Heart right ventricle (tissue), 16 donors: Measurements from ENCODE around the gene GUCA1C. TPM values are rescaled to one million over a fixed set of nuclear protein-coding genes. Genes with fewer than 3 reads are reported as not detected.

Source experiments
- ATAC-seq, 8 donors: fragments of 200-7000 bp; cut with Tn5 transposase; one replicate each; pipeline ENCODE4 v1.9.1; 2020; ENCODE audit warnings: mild to moderate bottlenecking in 8 of 8, moderate library complexity in 8 of 8, moderate number of reproducible peaks in 1 of 8
- DNase-seq, 2 donors: peaks; one replicate each; pipeline ENCODE4 v3.0.0-alpha.2; 2020
- H3K27ac ChIP-seq, 10 donors: fragments of 200-600 bp; sonication (generic) in 2 of 10; one replicate each; pipeline versions ENCODE4 v1.5.0 to v1.8.0; 2020 to 2022; ENCODE audit warnings: mild to moderate bottlenecking in 3 of 10
- H3K27me3 ChIP-seq, 7 donors: fragments of 200-600 bp; one replicate each; pipeline ENCODE4 v1.8.0; 2021 to 2022; ENCODE audit warnings: mild to moderate bottlenecking in 2 of 7
- H3K36me3 ChIP-seq, 9 donors: fragments of 200-600 bp; sonication (generic) in 1 of 9; one replicate each; pipeline versions ENCODE4 v1.5.0 to v1.8.0; 2020 to 2022; ENCODE audit warnings: mild to moderate bottlenecking in 2 of 9
- H3K4me1 ChIP-seq, 9 donors: fragments of 200-600 bp; sonication (generic) in 1 of 9; one replicate each; pipeline versions ENCODE4 v1.5.0 to v1.8.0; 2020 to 2022; ENCODE audit warnings: mild to moderate bottlenecking in 4 of 9
- H3K4me3 ChIP-seq, 10 donors: fragments of 200-600 bp; sonication (generic) in 2 of 10; one replicate each; pipeline versions ENCODE4 v1.5.0 to v1.8.0; 2020 to 2022; ENCODE audit warnings: mild to moderate bottlenecking in 7 of 10, moderate library complexity in 2 of 10
- H3K9me3 ChIP-seq, 11 donors: fragments of 200-600 bp in 10 of 11; sonication (generic) in 2 of 11; one replicate each; pipeline versions ENCODE4 v1.5.0 to v1.8.0; 2013 to 2022; ENCODE audit warnings: mild to moderate bottlenecking in 2 of 11, control low read depth in 1 of 11, moderate library complexity in 1 of 11
- CTCF ChIP-seq, 9 donors: fragments of 200-600 bp; sonication (generic) in 2 of 9; IDR thresholded peaks; one replicate each; pipeline versions ENCODE4 v1.5.0 to v1.8.0; 2021 to 2022; ENCODE audit warnings: antibody characterized with exemption in 9 of 9, mild to moderate bottlenecking in 5 of 9, moderate library complexity in 1 of 9
- WGBS, 2 donors: extraction: QIAGEN DNeasy Blood & Tissue Kit; methylation state at CpG; one replicate each; pipeline ENCODE4 v1.1.7; 2013; ENCODE audit warnings: inconsistent platforms in 1 of 2; 5-methylcytosine and 5-hydroxymethylcytosine counted together
- intact Hi-C, 10 donors: fragments of 100-400 bp; cut with DNase I; formaldehyde crosslinking; loops; one replicate each; pipeline versions ENCODE4 v1.11.1 to v1.14.2; 2022
- long read RNA-seq, 3 donors: library from polyadenylated mRNA; unstranded; transcript quantifications; one replicate each; pipeline ENCODE4 v2.0.0, GENCODE V29; 2020 to 2021
- polyA plus RNA-seq, 2 donors: library from polyadenylated mRNA; stranded (reverse); fragments of 200-250 nt; gene quantifications; one replicate each; pipeline ENCODE4 v1.2.3, GENCODE V29; 2013
- total RNA-seq, 10 donors: library from RNA; stranded (reverse); fragmentation: NEBNext Ultra II Directional in 3 of 10; extraction: Animal tissue kit (Norgen Biotek cat#: 25700) in 3 of 10; gene quantifications; one replicate each; pipeline versions ENCODE4 v1.2.1 to v1.2.4, GENCODE V29; 2021 to 2023
- donor health status: Arrhythmogenic right ventricular cardiomyopathy.
- donor health status: ischemic (EF 13 %, LVEDD 7.1; RV severe dilation, severe dysfunction).
- donor health status: healthy with polysubstance abuse.
- donor health status: DM: no; HTN: yes; CAD: no.
- donor health status: DM: no; HTN: no; CAD: no.
- donor health status: ischemic (EF 25% LVEDD 6.9; RV normal size, moderate dysfunction).
- donor health status: ischemic (EF 25% LVEDD 5.7; RV mildly dilated, moderate dysfunction).
- donor health status: healthy.
- donor health status: DM: yes; HTN: yes; CAD: no.
- donor health status: Ischemic cardiomyopathy.
- donor health status: ischemic (EF 35%, LVEDD 5.7; RV mildly dilated, moderate dysfunction).
- donor health status: nonischemic (EF 11% LVEDD 7.7; RV severe dilation, severe dysfunction).
- donor health status: DM: yes; HTN: yes; CAD: no.
- donor health status: PGD.
- donor health status: ischemic (EF 29% LVEDD 5.4; RV normal size, mild dysfunction).
- donor health status: nonischemic (EF 23%, LVEDD 6.1; RV moderate dilation, normal function).

Gene GUCA1C
- 10 to 100 TPM in 1 of 10 donors, 1 to 10 TPM in 6, under 1 TPM in 1, not detected in 2; 0.56 to 10.7 (median 4.6) TPM for total RNA-seq
- not detected for polyA plus RNA-seq
- long read RNA-seq, donor 1 = 0 reads
- long read RNA-seq, donor 2 = 0 reads
- long read RNA-seq, donor 3 = 0 reads

GRCh38 chr3:108953700-108954099 lies at the start of gene GUCA1C:
Gene GUCA1C, minus strand, starts transcription at chr3:108953879. Its CDS starts 117 bp downstream, at chr3:108953762.
- Histone ChIP-seq H3K36me3 (no peaks in the 10 kb centered on the region), H3K27ac (no peak within 1 kb of the TSS), H3K4me1 (no peaks in the 10 kb centered on the region), H3K27me3 (no peaks in the 10 kb centered on the region), H3K9me3 (no peaks in the 10 kb centered on the region), H3K4me3 (no peak within 1 kb of the TSS)
- intact Hi-C loops = no loop called here
- ATAC-seq (peak in 2 of 8 donors; percentile 23 to 42), DNase-seq (no peak)
- TF ChIP-seq CTCF (IDR thresholded peaks at IDR 0.05) = no peak
- WGBS, 2 donors = 79 to 89% methylated on average over 1 of the region's 1 CpG

GRCh38 chr3:108998436-108998835 lies 44.8 kb upstream of the GUCA1C start:
- DNase-seq = no peak
- TF ChIP-seq CTCF (IDR thresholded peaks at IDR 0.05) = no peak
- peaks cover 0 to 4% (median 0%) of the 10 kb centered on the region in 7 donors for H3K27me3 ChIP-seq

GRCh38 chr3:108985844-108986243 lies 32.2 kb upstream of the GUCA1C start:
- H3K9me3 ChIP-seq = no peaks in the 10 kb centered on the region
- no peaks in the 10 kb centered on the region for H3K27me3 ChIP-seq
- DNase-seq = no peak
- TF ChIP-seq CTCF (IDR thresholded peaks at IDR 0.05) = no peak
- WGBS, 2 donors = 0 to 4% methylated on average over 1 of the region's 1 CpG
- no peak overlapping the region for H3K4me3 ChIP-seq
- no peak overlapping the region for H3K27ac ChIP-seq
- no peaks in the 10 kb centered on the region for H3K4me1 ChIP-seq
- ATAC-seq = no peak
- no peaks in the 10 kb centered on the region for H3K36me3 ChIP-seq
- intact Hi-C loops = no loop called here

More at GRCh38 chr3:108998436-108998835, 44.8 kb upstream of the GUCA1C start:
- Histone ChIP-seq H3K36me3 (no peaks in the 10 kb centered on the region), H3K4me1 (no peaks in the 10 kb centered on the region), H3K27ac (no peak overlapping the region), H3K9me3 (no peaks in the 10 kb centered on the region), H3K4me3 (no peak overlapping the region)
- ATAC-seq = no peak
- WGBS, 2 donors = 50 to 51% methylated on average over 3 of the region's 3 CpGs
- intact Hi-C loops = no loop called here

GRCh38 chr3:108983051-108983450 lies 29.4 kb upstream of the GUCA1C start:
- DNase-seq = no peak
- intact Hi-C loops = no loop called here
- no peak for TF ChIP-seq CTCF (IDR thresholded peaks at IDR 0.05)
- Histone ChIP-seq H3K9me3 (no peaks in the 10 kb centered on the region), H3K36me3 (no peaks in the 10 kb centered on the region), H3K27me3 (no peaks in the 10 kb centered on the region), H3K27ac (no peak overlapping the region), H3K4me3 (no peak overlapping the region), H3K4me1 (no peaks in the 10 kb centered on the region)
- 94% methylated on average over 1 of the region's 1 CpG for WGBS, 2 donors
- ATAC-seq = no peak
